Measurements from ENCODE around the gene SS18L1.

SS18L1 gene

DNA sequence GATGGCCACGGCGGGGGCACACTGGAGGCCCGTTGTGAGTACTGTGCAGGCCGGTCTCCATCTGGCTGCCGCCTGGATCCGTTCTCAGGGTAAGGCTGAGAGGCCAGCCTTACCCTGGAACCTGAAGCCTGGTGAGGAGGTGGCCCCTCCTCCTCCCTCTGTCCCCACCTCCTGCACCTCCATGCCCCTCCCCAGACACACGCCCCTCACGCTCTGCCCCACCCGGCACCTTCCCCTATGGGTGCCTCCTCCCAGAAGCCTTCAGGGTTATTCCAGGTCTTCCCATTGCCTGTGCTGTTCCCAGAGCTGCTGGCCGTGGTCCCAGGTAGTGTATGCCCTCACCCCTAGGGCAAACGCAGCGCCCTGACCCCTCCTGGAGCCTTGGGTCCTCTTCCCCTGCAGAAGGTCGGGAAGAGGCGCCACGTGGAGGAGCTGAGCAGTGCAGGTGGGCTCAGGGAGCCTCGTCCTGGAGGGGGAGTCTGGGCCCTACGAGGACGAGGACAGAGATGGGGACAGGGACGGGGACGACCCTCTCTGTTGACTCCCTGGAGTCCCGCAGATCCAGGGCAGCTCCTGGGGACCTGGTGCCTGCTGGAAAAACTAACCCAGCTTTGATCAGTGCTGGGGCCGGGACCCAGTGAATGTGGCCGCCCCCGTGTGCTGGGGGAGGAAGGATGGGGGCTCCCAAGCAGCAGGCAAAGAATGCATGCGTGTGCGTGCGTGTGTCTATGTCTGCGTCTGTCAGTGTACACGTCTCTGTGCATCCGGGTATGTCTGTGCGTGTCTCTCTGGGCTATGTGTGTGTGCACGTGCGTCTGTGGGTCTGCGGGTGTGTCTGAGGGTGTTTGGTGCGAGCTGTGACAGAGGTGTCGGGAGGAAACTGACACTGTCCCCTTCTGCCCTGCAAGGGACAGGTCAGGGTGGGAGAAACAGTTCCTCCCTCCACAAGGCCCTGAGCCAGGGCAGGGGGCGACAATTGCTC, 84.7 kb downstream of the SS18L1 start:
- no peak for DNase-seq

DNA sequence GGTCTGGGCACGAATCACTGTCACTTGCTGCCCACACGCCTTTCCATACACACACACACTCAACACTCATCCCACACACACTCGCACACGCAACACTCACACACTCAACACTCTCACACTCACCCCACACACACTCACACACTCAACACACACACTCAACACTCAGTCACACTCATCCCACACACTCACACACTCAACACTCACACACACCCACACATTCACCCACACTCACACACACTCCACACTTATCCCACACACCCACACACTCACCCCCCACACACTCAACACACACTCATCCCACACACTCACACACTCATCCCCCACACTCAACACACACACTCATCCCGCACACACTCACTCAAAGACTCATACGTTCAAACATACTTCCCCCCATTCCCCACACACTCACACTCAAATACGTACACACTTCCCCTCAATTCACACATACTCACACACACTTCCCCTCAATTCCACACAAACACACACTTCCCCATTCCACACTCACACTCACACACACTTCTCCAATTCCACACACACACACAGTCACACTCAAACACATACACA, 85.5 kb downstream of the SS18L1 start:
- no peak for DNase-seq

DNA sequence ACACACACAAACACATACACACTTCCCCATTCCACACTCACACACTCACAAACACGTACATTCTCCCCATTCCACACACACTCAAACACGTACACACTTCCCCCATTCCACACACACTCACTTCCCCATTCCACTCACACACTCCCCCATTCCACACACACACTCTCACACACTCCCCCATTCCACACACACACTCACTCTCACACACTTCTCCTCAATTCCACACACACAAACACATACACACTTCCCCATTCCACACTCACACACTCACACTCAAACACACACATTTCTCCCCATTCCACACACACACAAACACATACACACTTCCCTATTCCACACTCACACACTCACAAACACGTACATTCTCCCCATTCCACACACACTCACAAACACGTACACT, 86.1 kb downstream of the SS18L1 start:
- DNase-seq, result no peak

DNA sequence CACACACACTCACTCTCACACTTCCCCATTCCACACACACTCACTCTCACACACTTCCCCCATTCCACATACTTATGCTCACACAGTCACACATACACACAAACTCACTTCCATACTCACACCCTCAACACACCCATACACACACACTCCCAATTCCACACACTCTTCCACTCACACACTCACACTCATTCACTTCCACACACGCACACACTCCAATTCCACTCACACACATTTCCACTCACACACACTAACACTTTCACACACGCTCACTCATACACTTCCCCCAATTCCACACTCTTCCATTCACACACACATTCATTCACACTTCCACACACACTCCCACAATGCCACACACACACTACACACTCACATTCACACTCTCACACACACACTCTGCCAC, 86.7 kb downstream of the SS18L1 start:
- DNase-seq, result no peak

DNA sequence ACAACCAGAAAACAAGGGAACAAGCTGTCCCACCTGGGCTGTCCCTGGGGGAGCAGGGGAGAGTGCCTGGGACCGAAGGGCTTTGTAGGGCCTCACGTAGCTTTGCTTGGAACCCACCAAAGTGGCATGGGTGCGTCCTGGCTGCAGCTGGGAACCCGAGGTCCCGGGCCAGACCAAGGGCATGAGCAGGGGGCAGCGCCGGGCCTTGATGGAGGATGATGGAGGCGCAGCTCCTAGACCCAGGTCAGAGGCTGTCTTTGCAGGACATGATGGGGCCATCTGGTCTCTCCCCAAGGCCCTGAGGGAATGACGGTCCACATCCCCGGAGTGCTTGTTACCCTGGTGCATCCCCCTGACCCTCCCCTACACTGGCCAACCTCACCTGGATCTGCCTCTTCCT, 87.1 kb downstream of the SS18L1 start:
- DNase-seq, result no peak

DNA sequence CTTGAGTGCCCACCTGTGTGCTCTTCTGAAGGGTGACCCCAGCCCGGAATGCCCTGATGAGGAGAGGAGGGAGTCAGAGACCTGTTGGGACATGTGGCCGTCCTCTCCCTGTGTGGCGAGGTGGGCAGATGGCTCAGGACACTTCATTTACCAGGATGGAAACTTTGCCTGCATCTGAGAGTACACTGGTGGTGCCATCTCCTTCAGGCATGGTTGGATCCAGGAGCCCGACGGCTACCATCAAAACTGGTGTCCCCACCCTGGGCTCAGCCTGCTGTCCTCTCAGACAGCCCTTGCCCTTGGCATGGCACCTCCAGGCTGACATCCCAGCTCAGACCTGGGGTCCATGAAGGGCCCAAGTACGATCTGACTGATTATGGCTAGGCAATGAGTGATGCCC, 87.7 kb downstream of the SS18L1 start:
- no peak for DNase-seq
